ENCODE measurements around the gene LMNTD2.
"Not testable (repeated sequence)": the region's sequence is repeated elsewhere in the genome, so short reads cannot be mapped to it uniquely, and the experiment has no call there.

The LMNTD2 gene

DNA sequence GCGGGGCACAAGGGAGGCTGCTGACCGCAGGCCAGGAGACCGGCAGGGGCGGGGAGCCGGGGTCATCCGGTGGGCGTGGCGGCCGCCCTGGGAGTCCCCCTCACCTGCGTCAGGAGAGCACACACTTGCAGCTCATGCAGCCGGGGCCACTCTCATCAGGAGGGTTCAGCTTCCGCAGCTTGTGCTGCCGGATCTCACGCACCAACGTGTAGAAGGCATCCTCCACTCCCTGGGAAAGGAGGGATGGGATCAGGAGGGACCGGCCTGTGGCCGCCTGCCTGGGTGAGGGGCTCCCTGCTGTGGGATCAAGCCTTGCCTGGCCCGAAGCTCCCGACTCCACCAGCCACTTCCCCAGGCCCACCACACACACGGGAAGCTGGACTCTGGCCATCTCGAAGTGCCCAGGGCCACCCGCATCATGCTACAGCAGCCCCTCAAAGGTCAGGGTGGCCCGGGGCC is 28.0 kb downstream of the LMNTD2 start:
- no peak for DNase-seq

DNA sequence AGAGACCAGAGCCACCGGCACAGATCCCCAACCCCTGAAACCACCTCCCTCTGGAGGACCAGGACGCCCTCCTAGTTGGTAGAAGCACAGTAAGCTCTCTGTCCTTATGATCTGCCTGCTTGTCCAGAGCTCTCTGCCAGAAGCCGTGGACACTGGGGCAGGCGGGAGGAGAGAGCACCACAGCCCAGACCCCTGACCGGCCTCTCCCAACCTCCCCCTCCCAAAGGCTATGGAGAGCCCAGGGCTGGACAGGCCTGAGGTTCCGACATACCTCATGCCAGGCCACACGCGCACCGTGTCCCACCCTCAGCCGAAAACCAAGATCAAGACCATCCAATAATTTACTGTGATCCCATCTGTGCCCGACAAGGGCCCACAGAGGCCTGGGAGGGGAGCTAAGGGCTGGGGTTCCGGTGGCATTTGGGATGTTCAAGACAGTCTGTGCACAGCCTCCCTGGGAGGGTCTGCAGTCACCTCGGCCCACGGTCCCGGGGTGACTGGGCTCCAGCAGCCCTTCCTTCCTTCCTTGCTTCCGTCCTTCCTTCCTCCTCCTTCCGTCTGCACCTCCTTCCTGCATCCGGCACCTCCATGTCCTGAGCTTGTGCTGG is 28.5 kb downstream of the LMNTD2 start:
- DNase-seq: no peak

DNA sequence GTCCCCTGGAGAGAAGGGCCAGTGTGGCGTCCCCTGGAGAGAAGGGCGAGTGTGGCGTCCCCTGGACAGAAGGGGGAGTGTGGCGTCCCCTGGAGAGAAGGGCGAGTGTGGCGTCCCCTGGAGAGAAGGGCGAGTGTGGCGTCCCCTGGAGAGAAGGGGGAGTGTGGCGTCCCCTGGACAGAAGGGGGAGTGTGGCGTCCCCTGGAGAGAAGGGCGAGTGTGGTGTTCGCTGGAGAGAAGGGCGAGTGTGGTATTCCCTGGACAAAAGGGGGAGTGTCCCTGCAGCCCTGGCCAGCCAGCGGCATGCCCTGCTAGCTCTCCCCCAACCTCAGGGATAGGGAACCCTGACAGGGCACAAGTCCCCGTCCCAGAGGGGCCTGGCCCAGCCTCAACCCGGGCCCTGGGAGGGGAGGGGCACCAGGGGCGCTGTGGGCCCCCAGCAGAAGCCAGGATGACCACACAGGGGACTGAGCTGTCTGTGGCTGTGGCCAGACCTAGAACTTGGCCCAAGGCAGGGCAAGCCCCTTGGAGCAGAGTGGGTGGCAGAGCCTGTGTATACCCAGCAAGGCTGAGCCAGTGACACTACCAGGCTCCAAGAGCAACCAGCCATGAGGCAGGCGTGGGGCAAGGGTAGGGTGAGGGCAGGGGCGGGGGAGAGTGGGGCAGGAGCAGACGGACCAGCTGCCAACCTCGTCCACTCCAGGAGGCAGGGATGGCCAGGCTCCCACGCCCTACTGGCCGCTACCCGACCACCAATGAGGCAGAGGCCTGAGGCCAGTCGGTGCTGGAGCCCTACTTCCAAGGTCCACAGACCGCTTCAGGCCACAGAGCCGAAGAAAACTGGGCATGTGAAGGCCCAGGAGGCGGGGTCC is 29.3 kb downstream of the LMNTD2 start:
- no peak for DNase-seq

DNA sequence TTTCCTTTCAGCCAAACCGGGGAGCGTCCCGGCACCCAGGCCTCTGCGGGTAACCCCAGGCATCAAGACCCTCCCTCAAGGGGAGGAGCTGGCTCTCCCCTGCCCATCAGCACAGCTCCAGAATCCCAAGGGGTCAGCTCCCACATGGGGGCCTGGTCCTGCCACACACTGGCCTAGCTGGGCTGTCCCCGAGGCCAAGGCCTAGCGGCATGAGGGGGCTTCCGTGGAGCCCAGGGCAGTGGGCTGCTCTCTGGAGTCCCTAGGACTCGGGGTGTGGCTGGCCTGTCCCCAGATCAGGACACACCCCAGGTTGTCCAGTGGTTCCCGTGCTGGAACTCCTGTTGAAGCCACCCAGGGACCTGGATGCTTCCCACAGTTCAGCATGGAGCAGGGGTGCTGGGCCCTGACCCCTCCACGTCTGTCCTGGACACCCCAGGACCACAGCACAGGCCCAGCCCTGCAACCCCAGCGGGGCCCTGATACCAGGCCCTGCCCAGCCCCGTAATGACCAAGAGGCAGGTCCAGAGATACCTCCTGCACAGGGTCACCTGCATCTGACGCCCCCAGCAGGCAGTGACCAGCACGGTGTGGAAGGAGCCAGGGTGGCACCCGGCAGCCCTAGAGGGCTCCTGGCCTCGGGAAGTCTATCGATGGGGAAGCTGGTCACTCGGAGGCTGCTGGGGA is 30.7 kb downstream of the LMNTD2 start:
- DNase-seq: no peak

DNA sequence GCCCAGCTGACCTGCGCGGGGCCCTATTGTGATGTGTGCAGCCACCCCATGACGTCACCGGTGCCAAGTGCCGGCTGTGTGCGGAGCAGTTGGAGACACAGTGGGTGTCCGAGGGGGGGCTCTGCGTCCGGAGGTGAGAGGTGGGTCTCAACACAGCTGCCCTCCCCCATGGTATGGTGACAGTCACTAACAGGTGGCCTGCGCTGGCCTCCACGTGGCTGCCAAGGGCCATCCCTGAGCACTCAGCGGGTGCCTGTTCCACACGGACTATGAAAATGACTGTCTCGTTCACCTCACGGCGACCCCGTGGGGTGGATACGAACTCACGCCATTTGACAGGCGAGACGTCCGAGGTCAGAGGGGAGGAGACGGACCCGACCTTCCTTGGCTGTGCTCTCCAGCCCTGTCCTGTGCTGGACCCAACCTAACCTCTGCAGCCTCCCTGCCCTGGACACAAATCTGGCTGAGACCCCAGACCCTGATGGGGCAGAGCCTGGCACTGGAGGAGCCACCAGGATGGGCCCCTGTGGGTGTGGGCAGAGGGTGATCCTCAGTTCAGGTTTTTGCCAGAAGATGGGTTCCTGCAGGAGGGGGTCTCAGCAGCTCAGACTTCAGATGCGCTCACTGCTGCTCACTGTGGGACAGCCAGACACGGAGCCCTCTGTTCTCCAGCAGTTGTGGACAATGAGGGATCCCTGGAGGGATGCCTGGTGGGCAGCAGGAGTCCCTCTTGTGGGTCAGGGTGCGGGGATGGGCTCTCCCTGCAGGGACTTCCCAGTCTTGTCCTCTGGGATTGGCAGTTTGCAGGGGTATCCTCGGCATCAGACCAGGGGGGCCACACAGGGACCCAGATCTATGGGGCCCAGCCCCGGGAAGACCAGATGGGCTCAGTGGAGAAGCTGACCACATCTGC is 31.5 kb downstream of the LMNTD2 start:
- DNase-seq: no peak

DNA sequence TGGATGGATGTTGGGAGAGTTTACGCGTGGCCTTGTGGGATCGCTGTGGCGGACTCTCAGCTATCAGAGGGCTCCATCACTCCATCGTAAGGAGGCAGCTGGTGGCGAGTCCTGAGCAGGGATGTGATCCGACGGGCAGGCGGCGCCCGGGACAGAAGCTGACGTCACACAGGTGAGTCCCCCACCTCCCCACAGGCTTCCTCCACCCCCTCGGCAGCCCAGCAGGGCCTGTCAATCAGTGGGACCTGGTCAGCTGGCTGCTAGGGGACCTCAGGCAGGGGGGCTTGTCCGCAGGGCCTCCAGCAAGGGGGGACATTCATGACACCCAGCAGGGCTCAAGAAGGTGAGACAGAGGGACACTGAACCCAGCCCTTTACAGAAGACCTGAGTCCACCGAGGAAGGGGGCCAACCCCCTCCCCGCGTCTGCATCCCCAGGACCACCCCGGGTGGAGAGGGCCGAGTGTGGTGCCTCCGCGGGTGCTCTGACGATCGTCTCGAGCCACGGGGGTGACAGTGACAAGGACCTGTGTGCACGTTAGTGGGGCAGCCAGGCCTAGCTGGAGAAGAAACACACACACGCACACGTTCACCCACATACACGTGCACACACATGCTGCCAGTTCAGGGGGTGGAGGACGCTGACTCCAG is 32.2 kb downstream of the LMNTD2 start:
- DNase-seq: no peak

DNA sequence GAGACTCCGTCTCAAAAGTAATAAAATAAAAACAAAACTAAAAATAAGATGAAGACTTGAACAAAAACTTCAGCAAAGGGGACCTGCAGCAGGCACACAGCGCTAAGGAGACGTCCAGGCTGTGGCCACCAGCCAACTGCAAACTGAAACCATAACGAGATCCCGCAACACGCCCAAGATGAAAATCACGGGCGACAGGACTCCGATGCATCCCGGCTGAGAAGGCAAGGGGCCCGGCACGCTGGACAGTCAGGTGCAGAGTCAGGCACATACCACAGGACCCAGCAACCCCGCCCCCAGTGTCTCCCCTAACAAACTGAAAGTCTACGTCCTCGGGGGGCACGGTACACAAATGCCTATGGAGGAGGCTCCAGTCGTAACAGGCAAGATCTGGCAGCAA is 34.3 kb downstream of the LMNTD2 start:
- DNase-seq: no peak

DNA sequence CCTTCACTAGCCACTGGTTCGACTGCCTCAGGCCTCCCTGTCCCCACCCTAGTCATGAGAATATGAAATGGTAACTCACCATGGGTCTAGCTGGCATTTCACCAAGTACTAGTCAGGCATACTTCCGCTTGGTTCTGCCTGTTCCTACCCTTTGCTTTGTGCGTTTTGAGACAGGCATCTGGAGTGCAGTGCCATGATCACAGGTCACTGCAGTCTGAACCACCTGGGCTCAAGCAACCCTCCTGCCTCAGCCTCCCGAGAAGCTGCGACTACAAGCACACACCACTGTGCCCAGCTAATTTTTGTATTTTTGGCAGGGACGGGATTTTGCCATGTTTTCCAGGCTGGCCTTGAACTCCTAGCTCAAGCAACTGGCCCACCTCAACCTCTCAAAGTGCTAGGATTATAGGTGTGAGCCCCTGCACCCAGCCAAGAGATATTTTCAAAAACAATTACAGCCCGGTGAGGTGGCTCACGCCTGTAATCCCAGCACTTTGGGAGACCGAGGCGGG is 39.3 kb downstream of the LMNTD2 start:
- no peak for DNase-seq

DNA sequence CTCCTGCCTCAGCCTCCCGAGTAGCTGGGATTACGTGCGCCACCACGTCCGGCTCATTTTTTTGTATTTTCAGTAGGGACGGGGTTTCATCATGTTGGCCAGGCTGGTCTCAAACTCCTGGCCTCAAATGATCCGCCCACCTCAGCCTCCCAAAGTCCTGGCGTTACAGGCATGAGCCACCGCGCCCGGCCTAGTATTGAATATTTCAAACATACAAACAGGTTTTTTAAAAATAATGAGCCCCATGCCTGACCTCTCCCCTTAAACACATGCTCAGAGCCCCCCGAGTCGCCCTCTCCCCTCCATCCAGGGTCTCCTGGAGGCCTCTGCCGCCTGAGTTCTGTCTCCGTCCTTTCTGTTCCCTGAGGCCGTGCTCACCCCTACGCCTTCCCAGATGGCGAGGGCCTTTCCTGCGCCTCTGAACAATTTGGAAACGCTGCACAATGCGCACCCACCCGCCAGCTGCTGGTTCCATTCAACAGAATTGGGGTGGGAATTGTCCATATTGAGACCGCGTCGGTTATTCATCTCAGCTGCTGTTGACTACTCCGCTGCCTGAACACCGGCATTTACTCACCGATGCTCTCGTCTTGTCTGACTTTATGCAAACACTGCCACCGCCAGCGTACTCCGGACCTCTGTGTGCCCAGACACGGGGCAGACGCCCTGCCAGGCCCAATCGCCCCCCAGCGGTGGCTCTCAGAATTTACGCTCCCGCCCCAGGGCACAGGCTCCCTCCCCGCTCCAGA is 39.9 kb downstream of the LMNTD2 start:
- no peak for DNase-seq

DNA sequence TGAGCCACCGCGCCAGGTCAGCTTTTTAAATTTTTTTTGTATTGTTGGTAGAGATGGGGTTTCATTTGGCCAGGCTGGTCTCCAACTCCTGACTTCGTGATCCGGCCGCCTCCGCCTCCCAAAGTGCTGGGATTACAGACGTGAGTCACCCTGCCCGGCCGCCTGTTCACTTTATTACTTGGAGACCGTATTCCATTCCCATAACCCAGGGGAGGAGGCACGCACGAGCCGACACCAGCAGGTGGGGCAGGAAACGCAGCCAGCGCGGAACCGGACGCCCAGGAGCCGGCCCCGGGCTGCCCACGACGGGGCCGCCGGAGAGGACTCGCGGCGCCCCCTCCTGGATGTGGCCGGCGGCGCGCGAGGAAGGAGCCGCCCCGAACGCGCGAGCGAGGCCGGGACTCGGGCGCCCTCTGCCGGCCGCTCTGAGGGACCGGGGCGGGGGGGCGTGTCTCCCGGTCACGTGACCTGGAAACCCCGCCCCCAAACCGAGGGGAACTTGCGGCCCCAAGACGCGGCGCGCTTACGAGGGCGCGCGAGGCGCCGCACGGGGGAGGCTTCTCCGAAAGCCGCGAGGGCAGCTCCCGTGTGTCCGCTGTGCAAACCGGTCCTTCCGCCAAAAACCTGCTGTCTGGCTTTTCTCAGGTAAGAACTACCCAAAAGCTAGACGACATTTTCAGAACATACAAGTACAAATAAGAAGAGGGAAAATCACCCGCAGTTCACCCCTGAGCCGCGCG is 41.9 kb downstream of the LMNTD2 start:
- no peak for DNase-seq

DNA sequence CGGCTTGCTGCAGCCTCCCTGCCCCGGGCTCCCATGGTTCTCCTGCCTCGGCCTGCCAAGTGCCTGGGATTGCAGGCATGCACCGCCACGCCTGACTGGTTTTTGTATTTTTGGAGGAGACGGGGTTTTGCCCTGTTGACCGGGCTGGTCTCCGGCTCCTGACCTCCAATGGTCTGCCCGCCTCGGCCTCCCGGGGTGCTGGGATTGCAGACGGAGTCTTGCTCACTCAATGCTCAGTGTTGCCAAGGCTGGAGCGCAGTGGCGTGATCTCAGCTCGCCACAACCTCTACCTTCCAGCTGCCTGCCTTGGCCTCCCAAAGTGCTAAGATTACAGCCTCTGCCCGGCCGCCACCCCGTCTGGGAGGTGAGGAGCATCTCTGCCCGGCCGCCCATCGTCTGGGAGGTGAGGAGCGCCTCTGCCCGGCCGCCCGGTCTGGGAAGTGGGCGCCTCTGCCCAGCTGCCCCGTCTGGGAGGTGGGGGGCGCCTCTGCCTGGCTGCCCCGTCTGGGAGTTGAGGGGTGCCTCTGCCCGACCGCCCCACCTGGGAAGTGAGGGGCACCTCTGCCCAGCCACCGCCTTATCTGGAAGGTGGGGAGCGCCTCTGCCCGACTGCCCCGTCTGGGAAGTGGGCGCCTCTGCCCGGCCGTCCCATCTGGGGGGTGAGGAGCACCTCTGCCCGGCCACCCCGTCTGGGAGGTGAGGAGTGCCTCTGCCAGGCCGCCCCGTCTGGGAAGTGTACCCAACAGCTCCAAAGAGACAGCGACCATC is 43.4 kb downstream of the LMNTD2 start:
- DNase-seq: not testable (repeated sequence)

DNA sequence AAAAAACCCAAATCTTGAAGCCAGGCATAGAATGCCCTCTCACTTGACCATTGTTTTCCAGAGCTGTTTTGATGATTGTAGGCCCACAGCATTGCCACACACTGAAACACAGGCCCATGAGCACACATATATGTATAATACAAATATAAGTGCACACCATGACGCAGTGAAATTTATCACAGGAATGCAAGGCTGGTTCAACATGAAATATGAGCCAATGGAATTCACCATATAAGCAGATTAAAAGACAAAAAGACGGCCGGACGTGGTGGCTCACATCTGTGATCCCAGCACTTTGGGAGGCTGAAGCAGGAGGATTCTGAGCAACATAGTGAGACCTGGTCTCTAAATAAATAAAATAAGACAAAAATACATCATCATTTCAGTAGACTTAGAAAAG is 44.1 kb downstream of the LMNTD2 start:
- DNase-seq: no peak

DNA sequence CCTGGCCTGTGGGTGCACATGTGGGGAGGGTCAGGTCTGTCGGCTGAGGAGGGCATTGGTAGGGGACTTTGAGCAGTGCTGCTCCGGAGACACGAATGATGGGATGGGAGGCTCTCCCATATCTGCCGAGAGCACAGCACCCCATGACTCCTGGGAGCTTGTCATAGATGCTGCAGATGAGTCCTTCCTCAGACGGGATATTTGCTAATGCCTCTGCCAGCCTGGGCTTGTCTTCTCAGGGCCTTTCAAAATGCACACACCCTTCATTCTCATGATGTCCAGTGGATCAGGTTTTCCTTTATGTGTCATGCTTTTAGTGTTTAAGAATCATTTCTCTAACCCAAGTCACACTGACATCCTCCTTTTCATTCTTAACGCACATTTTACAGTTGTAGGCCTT is 45.4 kb downstream of the LMNTD2 start:
- no peak for DNase-seq

DNA sequence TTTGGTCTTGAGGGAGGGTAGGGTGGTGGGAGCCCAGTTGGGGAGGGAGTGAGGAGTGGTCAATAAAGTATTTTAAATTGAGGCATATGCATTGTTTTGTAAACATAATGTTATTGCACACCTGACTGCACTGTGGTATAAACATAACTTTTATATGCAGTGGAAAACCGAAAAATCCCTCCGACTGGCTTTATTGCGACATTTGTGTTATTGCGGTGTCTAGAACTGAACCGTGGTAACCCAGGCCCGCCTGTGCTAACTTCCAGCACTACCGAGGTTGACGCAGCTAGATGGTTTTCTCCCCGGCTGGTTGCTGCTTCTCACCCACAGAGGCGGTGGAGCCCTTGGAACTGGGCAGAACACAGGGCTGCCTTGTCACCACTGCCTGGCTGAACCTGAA is 45.9 kb downstream of the LMNTD2 start:
- no peak for DNase-seq

DNA sequence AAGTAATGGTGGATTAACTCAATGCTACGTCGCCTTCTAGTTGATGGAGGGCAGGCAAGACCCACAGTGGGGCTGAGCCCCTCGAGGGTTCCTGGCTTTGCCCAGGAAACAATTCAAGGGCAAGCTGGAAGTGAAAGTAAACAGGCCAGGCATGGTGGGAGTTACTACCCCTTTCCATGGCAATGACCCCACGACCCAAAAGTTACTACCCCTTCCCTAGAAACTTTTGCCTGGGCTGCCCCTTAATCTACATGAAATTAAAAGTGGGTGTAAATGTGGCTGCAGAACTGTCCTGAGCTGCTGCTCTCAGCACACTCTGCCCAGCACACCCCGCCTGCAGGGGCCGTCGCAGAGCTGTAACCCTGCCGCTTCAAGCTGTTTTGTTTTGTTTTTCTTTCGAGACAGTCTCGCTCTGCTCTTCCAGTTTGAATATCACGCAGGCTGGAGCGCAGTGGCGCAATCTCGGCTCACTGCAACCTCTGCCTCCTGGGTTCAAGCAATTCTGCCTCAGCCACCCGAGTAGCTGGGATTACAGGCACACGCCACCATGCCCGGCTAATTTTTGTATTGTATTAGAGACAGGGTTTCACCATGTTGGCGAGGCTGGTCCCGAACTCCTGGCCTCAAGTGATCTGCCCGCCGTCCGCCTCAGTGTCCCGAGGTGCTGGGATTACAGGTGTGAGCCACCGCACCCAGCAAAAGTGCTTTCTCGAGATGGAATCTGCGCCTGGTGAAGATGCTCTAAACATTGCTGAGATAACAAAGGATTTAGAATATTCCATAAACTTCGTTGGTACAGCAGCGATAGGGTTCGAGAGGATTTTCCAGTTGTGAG is 47.6 kb downstream of the LMNTD2 start:
- DNase-seq: no peak

DNA sequence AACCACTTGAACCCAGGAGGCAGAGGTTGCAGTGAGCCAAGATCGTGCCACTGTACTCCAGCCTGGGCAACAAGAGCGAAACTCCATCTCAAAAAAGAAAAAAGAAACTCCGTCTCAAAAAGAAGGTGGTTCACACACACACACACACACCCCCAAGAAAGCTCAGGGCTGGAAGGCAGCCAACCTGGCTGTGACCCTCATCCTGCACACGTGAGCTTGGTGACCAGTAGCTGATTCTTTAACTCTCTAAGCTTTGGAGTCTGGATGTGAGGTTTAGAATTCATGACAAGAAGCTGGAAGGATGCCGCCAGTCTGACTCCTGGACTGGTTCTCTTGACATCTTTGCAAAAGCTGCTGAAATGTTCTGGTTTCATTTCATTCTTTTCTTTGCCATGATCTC is 51.6 kb downstream of the LMNTD2 start:
- no peak for DNase-seq

DNA sequence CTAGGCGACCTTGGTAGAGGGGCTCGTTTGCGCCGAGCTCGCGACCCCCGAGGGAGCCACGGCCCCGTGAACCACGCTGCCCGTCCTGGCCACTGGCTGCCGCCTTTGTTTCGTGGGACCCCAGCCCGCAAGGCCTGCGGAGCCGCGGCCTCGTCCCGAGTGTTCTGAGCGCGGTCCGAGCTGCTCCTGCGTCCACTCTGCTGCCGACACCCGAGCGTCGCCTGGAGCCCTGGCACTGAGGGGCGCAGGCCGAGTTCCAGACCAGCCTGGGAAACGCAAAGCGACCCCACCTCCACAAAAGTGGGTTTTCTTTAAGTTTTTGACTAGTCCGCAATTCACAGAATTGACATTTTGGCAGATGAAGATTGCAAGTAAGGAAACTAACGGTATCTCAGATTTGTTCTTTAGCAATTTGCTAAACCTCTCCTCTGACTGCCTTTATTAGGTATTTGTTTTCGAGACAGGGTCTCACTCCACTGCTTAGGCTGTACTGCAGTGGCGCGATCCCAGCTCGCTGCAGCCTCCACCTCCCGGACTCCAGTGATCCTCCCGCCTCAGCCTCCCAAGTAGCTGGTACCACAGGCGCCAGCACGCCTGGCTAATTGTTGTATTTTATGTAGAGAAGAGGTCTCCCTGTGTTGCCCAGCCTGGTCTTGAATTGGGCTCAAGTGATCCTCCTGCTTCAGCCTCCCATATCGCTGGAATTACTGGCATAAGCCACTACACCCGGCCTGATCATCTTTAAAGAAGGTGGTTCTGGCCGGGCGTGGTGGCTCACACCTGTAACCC is 52.6 kb downstream of the LMNTD2 start:
- no peak for DNase-seq
